Stimulated activated CD4-positive, alpha-beta T cell treated with anti-CD3 and anti-CD28 coated beads, Interleukin-1b, Interleukin-23, amount 100 ng/mL, for 48 hours (primary cell): ENCODE data around the gene REPIN1.

Source experiments
- DNase-seq: peaks from one replicate; pipeline ENCODE4 v3.0.0-alpha.2; 2020

REPIN1 gene

DNA sequence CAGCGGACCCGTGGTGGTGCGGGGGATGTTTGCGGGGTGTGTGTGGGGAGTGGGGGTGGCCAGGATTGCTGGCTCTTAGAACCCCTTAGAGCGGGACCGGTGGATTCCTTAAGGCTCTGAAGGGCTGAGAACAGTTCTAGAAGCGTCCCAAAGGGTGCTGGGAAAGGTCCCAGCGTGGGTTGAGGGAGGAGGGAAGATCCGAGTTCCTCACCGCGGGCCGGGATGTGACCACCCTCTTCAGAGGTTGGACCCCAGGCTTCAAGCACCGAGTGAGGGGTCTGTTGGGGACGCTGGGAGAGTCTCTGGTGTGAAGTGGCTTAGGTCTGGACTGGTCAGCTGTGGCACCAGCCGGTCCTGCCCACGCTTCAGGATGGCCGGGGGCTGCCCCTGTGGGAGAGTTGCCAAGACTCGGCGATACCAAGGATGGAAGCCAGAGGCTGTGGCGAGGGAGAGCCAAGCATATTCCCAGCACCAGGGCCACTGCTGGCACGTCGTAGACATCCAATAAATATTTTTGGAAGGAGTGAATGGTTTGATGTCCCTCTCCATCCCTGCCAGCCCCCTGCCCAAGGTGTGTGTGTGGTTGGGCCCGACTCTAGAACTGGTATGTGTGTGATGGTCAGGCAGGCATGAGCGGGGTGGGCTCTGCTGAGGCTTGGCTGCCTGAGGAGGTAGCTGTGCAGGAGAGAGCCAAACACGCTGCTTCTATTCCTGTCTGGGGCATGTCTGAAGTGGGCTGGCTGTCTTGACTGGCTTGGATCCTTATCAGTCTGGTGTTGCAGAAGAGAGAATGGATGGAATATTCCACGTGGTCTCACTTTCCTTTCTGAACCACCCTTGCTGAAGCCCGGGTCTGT is 29.7 kb downstream of the REPIN1 start:
- no peak for DNase-seq

DNA sequence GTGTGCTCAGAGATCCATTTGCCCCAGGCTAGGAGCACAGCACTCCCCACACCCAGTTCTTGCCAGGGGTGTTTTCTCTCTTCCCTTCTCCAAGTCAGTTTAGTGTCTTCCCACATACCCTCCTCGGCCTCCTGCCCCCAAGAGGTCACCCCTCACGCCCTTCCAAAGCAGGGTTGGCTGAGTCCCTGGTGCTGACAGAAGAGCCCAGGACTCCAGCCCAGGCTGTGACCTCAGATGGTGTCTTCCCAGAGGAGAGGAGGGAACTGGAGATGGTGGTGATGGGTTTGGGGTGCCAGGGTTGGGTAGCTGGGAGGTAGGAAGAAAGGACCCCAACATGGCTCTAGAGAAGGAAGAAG is 30.3 kb downstream of the REPIN1 start:
- no peak for DNase-seq

DNA sequence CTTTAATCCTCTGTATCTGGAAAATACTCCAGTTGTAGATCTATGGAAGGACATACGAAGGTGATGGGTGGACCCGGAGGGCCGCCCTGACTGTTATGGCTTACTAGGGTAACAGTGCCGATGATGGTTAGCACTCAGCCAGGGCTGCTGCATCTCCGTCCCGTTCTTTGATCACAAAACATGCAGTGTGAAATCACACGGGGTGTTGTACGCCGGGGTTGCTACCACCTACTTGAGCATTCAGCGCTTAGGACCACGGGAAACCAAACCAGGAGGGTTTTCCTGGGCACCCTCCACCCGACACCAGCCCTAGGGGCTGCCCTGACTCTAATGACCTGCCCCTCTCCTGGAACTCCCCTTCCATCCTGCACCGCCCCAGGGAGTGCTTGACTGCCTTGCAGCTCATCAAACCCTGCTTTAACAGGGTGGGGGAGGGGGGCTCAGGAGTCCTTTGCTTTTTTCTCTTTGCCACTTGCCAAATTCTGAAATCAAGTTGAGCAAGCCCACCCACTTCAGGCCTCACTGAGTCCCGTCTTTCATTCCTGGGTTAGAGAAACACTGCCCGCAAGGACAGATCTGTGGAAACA is 30.9 kb downstream of the REPIN1 start:
- DNase-seq, result no peak

DNA sequence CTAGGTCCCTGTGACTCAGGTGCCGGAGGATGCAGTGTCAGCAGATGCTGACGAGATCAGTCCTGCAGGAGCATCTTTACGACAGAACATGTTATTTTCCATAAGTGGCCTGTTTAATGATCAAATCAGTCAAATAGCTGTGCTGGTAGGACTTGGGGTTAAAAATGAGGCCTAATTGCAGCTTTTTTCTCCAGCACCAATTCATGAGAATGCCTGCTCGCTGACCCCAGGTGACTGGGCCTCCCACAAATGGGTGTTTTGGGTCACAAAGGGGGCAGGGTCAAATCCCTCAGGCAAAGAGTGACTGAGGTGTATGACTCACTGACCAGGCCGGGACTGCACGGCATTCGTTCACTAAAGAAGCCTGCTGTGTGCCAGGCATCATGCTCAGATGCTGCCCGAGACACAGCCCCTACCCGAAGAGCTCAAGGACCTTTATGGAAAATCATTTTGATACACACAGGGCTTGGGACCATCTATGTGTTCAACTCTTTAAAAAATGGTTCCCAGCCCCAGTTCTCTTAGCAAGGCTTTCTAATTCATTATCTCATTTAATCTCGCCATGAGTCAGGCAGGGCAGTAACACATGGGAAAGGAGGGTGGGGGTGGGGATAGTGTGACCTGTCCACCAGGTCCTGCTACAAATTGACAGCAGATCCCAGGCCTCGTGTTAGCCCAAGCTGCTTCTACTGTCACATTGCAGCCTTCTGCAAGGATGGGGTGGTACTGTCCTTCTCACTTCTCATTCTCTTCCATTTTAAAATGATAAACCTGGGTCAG is 31.6 kb downstream of the REPIN1 start:
- DNase-seq, result no peak

DNA sequence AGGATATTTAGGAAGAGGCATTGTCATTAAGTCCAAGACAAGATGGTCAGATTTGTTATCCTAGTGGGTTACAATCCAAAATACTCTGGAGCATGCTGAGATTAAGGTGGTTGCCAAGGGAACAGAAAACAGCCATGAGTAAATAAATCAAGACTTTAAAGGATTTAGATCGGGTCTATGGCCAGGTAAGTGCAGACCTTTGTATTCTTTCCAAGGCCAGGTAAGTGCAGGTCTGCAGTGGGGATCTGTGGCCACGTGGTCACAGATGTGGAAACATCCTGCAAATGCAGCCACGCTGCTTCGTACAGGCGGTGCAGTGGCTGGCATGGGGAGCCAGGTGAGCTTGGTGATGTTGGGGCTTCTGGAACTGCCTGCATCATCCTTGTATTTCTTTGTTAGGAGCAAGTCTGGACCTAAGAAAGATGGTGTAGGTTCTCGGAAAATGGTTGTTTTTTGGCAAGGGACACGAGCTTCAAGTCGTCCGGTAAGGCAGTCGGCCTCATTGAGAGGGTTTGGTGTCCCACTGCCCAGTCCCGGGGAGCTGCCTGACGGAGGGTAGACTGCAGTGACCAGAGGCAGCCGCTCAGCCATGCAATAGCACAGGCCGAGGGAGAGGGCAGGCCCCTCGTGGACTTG is 32.3 kb downstream of the REPIN1 start:
- DNase-seq, result no peak

DNA sequence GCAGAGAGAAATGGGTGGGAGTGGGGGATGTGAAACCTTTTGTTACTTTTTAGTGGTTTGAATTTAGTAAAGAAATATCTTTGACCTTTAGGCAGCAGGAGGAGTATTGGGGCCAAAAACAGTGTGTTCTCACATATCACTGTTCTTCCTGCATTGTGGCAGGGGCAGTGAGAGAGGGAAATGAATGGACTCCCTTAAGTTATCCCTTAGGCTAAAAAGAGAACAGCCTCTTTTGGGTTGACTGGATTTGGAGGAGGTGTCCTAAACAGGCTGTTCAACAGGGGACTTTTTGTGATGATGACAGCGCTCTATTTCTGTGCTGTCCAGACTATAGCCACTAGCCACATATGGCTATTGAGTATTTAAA is 32.8 kb downstream of the REPIN1 start:
- no peak for DNase-seq

DNA sequence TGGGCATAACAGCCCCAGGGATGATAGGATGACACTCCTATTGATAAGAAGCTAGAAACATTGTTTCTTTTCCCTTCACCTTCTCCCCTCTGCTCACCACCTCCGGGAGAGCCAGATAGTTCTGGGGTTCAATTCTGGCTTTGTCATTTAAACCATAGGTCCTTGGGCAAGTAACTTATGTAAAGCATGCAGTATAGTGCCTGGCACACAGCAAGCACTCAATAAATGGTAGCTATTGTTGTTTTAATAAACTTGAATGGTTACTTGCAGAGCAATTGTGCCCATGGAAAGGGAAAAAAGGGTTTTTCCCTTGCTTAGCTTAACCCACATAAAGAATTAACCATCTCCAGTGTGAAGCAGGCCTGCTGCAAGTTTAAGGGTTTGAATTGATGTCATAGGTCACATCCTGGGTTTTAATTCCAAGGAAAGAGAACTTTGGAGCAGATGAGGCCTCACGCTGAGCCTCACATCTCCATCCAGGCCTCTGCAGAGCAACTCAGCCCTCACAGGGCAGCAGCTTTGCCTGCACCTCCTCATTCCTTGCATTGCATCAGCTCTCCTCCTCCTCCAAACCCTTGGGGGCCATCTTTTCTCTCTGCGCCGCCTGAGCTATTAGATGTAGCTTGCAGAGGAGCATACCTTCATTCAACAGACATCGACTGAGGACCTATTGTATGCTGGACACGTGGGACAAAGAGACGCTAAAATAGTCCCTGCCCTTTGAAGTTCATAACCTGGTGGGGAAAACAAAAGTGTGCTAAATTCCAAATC is 33.4 kb downstream of the REPIN1 start:
- no peak for DNase-seq

DNA sequence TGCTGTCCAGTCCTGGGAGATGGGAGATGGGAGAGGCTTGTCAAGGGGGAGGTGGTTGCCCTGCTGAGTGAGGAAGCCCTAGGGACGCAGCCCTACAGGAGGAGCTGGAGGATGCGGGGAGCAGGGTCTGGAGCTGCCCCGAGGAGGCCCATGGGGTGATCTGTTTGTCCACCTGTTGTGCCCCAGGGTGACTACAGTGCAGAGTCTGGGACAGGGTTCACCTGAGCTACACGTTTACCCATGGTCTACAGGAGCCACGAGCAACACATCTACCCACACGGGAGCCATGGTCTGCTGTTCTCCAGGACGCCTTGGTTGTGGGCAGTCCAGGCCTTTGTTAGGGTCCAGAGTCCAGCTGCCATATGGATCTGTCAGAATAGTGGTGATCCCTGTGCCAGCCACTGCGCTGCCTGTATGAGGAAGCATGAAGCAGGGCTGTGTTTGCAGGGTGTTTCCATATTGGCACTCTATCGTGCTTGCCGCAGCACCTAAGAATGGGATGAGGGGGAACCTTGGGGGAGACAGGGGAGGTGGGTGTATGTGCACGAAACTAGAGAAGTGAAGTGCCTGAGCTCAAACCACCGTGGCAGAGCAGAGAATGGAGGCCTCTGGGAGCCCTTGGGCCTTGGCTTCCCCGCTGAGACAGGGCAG is 34.2 kb downstream of the REPIN1 start:
- no peak for DNase-seq

DNA sequence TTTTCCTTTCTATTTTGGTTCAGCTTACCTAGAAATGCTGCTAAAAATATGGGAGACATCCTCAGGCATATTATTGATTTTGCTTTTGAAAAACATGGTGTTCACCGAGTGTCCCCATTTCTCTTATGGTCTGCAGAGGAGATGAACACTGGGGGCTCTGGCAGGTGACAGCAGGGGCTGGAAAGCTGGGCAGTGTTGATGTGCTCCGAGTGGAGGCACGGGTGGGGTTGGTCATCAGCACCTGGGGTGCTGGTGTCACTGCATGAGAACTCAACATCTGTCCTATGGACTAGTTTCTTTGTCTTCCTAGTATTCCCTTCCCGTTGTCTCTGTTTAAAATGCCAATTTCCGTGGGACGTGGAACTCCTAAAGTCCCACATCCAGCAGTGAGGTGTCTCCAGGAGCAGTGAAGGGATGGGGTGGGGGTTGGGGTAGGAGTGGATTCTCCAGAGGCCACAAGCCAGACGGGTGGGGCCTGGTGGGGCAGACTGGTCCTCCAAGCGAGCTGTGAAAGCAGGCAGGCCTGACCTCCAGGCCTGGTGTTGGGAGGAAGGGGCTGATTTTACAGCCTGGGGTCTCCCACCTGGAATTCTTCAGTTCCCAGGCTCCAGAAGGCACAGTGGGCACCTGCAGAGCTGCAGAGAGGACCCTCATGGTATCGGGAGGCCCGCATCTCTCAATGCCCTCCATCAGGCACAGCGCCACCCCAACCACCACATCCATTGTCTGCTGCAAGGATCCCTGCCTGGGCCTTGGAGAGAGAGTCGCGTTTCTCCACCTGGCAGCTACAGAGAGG is 35.0 kb downstream of the REPIN1 start:
- DNase-seq, result no peak

DNA sequence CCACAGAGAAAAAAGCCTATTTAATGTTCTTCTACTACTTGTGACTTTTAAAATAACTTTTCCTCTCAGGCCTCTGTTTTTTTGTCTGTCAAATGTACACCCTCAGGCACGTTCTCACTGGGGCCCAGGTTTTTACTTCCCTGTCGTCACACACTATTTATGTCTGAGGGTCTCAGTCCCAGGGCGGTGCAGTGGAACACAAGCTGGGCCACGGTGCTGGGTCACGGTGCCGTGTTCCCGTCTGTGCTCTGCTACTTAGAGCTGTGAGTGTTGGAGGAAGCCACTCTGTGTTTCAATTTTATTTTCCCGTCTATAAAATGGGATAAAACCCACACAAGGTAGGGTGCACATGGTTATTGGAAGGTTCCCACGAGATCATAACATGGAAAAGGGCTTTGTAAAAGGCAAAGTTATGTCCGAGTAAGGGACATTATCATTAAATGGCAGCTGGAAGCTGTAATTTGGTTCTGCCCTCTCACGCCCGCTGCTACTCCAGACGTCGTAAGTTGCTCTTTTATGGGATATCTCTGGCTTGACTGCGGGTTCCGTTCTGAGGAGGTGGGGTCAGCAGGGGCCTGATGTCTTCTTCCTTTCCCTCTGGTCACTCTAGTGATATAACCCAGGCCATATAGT is 35.7 kb downstream of the REPIN1 start:
- DNase-seq, result no peak

DNA sequence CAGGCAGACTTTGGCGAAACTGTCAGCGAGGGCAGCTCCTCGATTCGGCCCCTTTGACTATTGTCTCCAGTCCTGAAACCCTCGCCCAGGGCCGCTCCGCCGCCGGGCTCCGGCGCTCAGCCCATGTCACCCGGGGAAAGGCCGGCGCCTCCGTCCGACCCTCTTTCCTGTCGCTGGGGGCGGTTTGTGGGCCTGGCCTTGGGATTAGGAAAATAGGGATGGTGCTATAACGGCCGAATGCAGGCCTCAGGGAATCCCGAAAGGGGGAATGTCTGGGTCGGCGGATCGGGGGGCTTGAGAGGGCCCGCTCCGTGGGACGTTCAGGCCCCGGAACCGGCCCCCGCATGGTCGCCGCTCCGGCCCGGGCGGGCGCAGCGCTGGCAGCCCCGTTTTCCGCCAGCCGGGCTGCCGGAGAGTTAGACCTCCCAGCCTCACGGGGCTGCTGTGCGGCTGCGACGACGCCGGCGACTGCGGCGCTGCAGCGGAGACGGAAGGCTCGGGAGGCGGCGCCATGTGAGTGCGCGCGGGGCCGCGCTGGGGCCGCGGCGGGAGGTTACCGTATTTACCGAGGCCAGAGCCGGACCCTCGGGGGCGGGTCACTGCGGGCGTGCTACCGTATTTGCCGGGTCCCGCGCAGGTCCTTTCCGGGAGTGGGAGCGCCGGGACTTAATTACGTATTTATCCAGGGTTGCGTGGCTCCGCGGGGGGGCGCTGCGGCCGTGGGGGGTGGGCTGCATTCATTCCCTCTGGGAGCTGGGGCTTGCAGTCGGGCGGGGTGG is 36.4 kb downstream of the REPIN1 start:
- peak; percentile 77 for DNase-seq

DNA sequence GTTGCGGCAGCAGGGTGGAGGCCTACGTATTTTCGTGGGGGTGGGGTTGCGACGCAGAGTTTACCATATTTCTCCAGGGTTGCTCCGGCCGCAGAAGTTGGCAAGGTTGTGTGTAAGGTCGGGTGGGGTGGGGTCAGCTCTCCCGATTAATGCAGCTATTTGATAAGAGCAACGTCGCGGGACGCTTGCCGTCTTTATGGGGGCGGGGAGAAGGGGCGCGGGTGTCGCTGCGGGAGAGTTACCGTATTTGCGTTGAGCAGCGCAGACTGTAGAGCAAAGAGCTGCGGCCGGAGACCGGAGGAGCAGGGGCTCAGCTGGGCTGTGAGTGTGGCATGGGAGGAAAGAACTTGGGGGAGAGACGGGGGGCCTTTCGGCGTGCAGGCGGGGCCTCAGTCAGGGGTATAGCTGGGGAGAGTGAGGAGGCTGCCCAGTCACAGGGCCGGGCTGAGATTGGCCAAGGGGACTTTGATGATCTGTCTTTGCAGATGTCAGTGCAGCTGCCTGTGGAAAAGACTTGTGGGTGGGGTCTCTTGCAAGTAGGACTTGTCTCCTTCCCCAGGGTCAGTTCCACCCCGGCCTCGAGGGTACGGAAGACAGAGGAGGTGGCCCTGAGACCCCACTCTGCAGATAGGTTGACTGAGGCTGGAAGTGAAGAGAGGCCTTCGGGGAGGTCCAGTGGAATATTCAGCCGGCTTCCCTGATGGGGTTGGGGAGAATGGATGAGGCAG is 37.1 kb downstream of the REPIN1 start:
- DNase-seq, result peak; percentile 36

DNA sequence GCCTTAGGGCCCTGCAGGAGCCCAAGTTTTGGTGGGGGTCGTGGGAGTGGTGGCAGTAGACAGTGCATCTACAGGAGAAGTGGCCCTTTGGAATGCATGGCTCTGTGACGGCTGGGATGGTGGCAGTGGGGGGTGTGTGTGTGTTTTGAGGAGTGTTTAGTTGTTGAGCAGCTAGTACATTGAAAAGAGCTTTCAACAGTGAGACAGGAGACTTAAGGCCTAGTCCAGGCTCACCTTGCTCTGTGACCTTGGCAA is 37.6 kb downstream of the REPIN1 start:
- no peak for DNase-seq

DNA sequence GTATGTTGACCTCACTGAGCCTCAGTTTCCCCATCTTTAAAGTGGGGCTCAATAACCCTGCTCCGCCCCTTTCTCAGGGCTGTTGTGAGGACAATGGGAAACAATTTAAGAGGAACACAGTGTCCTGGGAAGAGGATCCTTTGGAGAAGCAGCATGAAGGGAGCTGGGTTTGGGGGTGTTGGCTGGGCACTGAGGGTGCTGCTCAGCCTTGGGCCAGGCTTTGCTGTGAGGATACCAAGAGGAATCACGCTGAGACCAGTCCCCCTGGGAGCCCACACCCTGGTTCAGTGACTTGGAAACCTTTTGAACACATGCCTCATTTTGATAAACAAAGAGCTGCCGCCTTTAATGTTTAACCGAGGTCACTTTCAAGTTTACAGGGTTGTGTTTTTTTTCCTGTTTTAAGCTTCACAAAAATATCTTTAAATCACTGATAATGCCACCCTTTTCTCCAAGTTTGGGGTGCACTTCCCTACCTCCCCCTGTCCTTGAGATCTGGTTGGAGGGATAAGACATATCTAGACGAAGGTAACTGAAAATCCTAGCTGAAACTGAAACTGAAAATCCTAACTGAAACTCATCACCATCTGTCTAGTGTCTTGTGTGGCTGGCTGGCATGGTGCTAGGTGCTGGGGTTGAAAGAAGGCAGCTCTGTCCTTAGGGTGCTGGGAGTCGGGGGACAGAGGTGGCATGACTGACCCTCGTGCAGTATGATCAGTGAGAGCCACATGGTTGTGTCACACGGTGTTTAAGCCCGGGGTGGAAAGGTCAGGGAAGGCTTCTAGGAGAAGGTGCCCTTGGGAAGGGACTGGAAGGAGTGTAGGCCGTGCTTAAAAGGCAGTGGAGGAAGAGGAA is 38.2 kb downstream of the REPIN1 start:
- peak; percentile 34 for DNase-seq

DNA sequence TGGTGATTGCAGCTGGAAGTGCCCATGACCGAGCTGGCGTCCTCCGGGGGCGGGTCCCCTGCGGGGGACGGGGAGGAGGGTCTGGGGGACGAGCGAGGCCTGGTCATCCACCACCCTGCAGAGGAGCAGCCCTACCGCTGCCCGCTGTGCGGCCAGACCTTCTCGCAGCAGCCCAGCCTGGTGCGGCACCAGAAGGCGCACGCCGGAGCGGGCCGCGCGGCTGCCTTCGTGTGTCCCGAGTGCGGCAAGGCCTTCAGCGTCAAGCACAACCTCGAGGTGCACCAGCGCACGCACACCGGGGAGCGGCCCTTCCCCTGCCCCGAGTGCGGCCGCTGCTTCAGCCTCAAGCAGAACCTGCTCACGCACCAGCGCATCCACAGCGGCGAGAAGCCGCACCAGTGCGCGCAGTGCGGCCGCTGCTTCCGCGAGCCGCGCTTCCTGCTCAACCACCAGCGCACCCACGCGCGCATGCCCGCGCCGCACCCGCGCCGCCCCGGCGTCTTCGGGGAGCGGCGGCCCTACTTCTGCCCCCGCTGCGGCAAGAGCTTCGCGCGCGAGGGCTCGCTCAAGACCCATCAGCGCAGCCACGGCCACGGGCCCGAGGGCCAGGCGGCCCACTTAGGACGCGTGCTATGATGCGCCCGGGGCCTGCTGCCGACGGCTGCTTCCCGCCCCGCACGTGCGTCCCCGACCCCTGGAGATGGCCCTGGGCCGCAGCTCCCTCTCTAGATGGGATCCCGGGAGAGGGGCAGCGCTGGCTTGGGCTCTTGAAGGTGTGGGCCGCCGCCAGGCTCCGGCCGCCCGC is 39.2 kb downstream of the REPIN1 start:
- DNase-seq, result no peak

DNA sequence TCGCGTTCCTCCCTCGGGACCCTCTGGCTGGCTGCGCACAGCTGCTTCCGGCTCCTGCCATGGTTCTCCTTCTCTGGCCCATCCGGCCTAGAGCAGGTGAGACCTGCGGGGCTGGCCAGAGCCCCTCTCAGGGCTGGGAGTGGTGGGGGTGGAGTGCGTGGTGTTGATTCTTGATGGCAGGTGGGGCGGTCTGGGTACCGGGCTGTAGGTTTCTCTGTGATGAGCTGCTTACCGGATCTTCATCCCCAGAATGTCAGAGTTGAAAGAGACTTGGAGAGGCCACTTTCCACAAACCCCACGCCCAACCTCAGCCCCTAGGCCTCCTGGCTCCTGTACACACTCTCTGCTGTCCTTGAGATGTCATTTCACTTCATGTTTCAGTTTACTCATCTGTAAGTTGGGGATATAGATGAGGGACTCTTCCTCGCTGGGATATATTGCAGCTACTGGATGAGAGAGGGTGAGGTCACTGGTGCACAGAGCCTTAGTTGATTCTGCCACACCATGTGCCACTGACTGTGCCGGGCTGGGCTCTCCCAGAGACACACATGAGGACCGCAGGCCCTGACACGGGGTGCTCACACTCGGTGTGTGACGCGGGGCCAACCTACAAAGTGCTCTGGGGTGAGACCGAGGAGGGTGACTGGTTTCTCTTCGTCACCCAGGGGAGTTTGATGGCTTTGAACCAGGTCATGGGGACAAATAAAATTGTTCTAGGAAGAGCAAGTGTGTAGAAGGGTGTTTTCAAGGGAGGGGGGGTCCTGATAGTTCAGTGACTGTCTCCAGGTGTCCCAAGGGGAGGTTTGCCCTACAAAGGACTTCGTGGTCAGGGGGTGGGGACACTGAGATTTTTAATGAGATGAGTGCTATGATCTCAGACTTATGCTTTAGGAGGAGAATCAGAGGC is 40.0 kb downstream of the REPIN1 start:
- no peak for DNase-seq
